Psoas muscle (tissue), 8 donors: ENCODE measurements around the gene ZMYM3. TPM values are rescaled to one million over a fixed set of nuclear protein-coding genes. Genes with fewer than 3 reads are reported as not detected.

Source experiments
- ATAC-seq, 4 donors: fragments of 200-7000 bp; cut with Tn5 transposase; one replicate each; pipeline ENCODE4 v1.9.1; 2020; ENCODE audit warnings: moderate library complexity in 3 of 4, mild to moderate bottlenecking in 2 of 4
- DNase-seq, 2 donors: peaks; one replicate each; pipeline ENCODE4 v3.0.0-alpha.2; 2020
- H3K27ac ChIP-seq: fragments of 200-600 bp; one replicate; pipeline ENCODE4 v1.8.0; 2022
- H3K27me3 ChIP-seq, 3 donors: fragments of 200-600 bp in 1 of 3; one replicate each; pipeline versions ENCODE4 v1.6.1 to v1.8.0; 2013 to 2022; ENCODE audit warnings: low read length in 2 of 3, mild to moderate bottlenecking in 2 of 3, moderate library complexity in 1 of 3; ENCODE audit not compliant: insufficient read depth in 3 of 3
- H3K36me3 ChIP-seq, 2 donors: fragments of 200-600 bp in 1 of 2; one replicate each; pipeline versions ENCODE4 v1.6.1 to v1.8.0; 2013 to 2022; ENCODE audit warnings: low read depth in 1 of 2, mild to moderate bottlenecking in 1 of 2, moderate library complexity in 1 of 2; ENCODE audit not compliant: insufficient read depth in 1 of 2
- H3K4me1 ChIP-seq: fragments of 200-600 bp; one replicate; pipeline ENCODE4 v1.8.0; 2022
- H3K4me3 ChIP-seq: fragments of 200-600 bp; one replicate; pipeline ENCODE4 v1.8.0; 2022; ENCODE audit warnings: mild to moderate bottlenecking
- H3K9me3 ChIP-seq: fragments of 200-600 bp; one replicate; pipeline ENCODE4 v1.8.0; 2022
- CTCF ChIP-seq: fragments of 200-600 bp; IDR thresholded peaks from one replicate; pipeline ENCODE4 v1.8.0; 2022; ENCODE audit warnings: antibody characterized with exemption
- WGBS, 3 donors: extraction: QIAGEN DNeasy Blood & Tissue Kit; methylation state at CpG; one replicate each; pipeline versions ENCODE4 v1.1.6 to v1.1.7; 2013; 5-methylcytosine and 5-hydroxymethylcytosine counted together
- intact Hi-C, 2 donors: fragments of 100-400 bp; cut with DNase I; formaldehyde crosslinking; loops; one replicate each; pipeline versions ENCODE4 v1.11.0 to v1.14.2; 2022
- polyA plus RNA-seq, 3 donors: library from polyadenylated mRNA; stranded (reverse); fragments of 200-250 nt; gene quantifications; one replicate each; pipeline ENCODE4 v1.2.3, GENCODE V29; 2013
- total RNA-seq, 4 donors: library from RNA; stranded (reverse); fragmentation: NEBNext Ultra II Directional in 2 of 4; extraction: Animal tissue kit (Norgen Biotek cat#: 25700) in 2 of 4; gene quantifications; one replicate each; pipeline versions ENCODE4 v1.2.1 to v1.2.4, GENCODE V29; 2021 to 2023
- donor health status: healthy with polysubstance abuse.
- donor health status: DM: no; HTN: no; CAD: no; lungs with moderate emphysema.
- donor health status: Bipolar disorder and iron deficiency.
- donor health status: healthy.
- donor health status: DM: yes; HTN: yes; CAD: no.
- donor health status: DM: no; HTN: no; CAD: no.
- donor health status: DM: no; HTN: no; CAD: no.
- donor health status: DM: yes; HTN: yes; CAD: no.

The ZMYM3 gene
- total and polyA plus RNA-seq, 7 donors: 2.5 to 10.6 (median 6.3) TPM

- H3K36me3 ChIP-seq: peaks cover 0 to 57% of the 10 kb centered on the region in 2 donors
- H3K4me1 ChIP-seq: no peaks in the 10 kb centered on the region
- no peaks in the 10 kb centered on the region for H3K27me3 ChIP-seq
- no peak overlapping the region for H3K27ac ChIP-seq
- intact Hi-C loops: no loop called here
- no peak overlapping the region for H3K4me3 ChIP-seq
- H3K9me3 ChIP-seq: no peaks in the 10 kb centered on the region
- no peak for ATAC-seq
- 77 to 84% (median 81%) methylated on average over 5 to 6 of the region's 6 CpGs for WGBS, 3 donors
- DNase-seq: no peak
- TF ChIP-seq CTCF: no peak
These were observed 12.6 kb downstream of the ZMYM3 start for GRCh38 chrX:71241301-71241700.

DNA sequence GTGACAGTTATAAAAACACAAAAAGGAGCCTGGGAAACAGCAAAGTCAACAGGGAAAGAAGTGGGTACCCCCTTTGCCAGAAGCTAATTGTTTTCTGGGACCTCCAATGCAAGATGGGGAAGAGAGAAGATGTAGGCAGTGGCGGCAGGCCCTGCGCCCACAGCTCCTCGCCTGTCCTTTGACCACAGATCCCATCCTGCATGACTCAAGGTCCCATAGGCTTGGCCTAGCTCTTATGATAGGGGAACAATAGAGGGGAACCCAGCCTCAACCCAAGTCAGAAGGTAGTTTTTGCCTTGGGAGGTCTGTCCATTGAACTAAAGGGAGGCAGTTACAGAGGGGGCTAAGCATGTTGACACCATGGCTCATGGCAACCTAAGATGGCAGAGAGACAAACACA, 14.2 kb downstream of the ZMYM3 start:
- Histone ChIP-seq H3K4me1 (no peaks in the 10 kb centered on the region), H3K9me3 (no peaks in the 10 kb centered on the region), H3K36me3 (peaks cover 0 to 42% of the 10 kb centered on the region in 2 donors), H3K27ac (no peak overlapping the region), H3K4me3 (no peak overlapping the region), H3K27me3 (no peaks in the 10 kb centered on the region)
- 88 to 97% (median 92%) methylated on average over 3 of the region's 3 CpGs for WGBS, 3 donors
- ATAC-seq (no peak), DNase-seq (no peak)
- TF ChIP-seq CTCF: no peak
- intact Hi-C loops: no loop called here

DNA sequence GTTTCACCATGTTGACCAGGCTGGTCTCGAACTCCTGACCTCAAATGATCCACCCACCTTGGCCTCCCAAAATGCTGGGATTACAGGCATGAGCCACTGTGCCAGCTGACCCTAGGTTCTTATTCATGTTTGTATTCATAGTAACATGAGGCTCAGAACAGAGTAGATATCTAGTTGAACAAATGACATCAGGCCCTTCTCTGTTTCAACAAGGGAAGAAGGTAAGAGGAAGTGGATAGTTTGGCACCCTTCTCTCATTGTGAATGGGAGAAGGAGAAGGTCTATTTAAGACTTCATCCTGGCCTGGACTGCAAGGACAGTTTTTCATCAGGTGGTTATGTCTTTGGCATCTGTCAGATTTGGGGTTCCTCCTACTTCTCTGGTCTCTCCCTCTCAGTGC, 17.1 kb downstream of the ZMYM3 start:
- no peak for TF ChIP-seq CTCF
- 69 to 87% methylated on average over 1 of the region's 1 CpG; no CpG with 5 or more reads in 1 of the 3 donors for WGBS, 3 donors
- H3K9me3 ChIP-seq: no peaks in the 10 kb centered on the region
- ATAC-seq (no peak), DNase-seq (no peak)
- no peaks in the 10 kb centered on the region for H3K27me3 ChIP-seq
- no peaks in the 10 kb centered on the region for H3K4me1 ChIP-seq
- peaks cover 0 to 14% of the 10 kb centered on the region in 2 donors for H3K36me3 ChIP-seq
- H3K27ac ChIP-seq: no peak overlapping the region
- no peak overlapping the region for H3K4me3 ChIP-seq
- intact Hi-C loops: no loop called here

DNA sequence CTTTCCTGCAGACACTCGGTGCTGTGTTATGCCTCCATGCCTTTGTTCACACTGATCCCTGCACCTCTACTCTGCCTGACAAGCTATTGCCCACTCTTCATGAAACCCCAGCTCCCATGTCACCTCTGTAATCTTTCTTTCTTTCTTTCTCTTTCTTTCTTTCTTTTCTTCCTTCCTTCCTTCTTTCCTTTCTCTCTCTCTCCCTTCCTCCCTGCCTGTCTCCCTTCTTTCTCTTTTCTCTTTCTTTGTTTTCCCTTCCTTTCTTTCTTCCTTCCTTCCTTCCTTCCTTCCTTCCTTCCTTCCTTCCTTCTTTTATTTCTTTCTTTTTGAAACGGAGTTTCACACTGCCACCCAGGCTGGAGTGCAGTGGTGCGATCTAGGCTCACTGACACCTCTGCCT, 18.5 kb downstream of the ZMYM3 start:
- Histone ChIP-seq H3K9me3 (no peaks in the 10 kb centered on the region), H3K4me1 (no peaks in the 10 kb centered on the region), H3K36me3 (peaks cover 0 to 2% of the 10 kb centered on the region in 2 donors), H3K27ac (no peak overlapping the region), H3K4me3 (no peak overlapping the region), H3K27me3 (no peaks in the 10 kb centered on the region)
- ATAC-seq (no peak), DNase-seq (no peak)
- intact Hi-C loops: no loop called here
- WGBS, 3 donors: 74 to 80% (median 75%) methylated on average over 3 of the region's 3 CpGs
- TF ChIP-seq CTCF: no peak

DNA sequence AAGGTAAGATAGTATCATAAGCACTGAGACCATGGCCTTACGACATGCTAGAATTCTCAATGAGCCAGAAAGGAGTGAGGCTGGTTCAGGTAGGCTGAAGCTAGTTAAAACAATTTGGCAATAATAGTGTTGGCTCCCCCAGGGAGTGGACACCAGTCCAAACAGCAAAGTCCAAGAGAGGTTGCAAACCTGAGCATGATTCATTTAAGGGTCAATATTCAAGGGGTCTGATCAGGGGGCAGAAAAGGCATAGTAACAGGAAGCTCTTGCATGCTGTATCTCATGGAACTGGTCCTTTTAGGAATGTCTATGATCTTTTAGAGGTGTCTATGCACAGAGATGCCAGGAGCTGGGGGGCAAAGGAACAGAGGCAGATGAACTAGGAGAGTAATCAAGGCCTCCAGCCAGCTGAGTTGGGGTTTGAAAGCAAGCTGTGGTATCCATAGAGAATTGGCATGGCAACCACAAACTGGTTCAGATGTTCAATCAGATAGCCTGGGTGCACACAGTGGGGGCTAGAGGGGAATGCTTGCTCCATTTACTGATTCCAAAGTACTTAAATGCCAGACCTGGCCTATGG, 25.8 kb downstream of the ZMYM3 start:
- Histone ChIP-seq H3K4me1 (no peaks in the 10 kb centered on the region), H3K27me3 (peaks cover 0 to 12% (median 0%) of the 10 kb centered on the region in 3 donors), H3K4me3 (no peak overlapping the region), H3K9me3 (no peaks in the 10 kb centered on the region), H3K36me3 (no peaks in the 10 kb centered on the region), H3K27ac (no peak overlapping the region)
- intact Hi-C loops: no loop called here
- DNase-seq (no peak), ATAC-seq (no peak)
- 81 to 96% (median 94%) methylated on average over 1 of the region's 1 CpG for whole genome bisulfite sequencing, 3 donors
- no peak for TF ChIP-seq CTCF
